IPS-18c (cell line): ENCODE measurements around the gene GALNT10.

Source experiments
- H3K4me3 ChIP-seq: 2 replicates; pipeline ENCODE4 v1.7.0; 2013; ENCODE audit warnings: low read depth, mild to moderate bottlenecking, low read length, moderate library complexity; ENCODE audit not compliant: insufficient read depth
- H3K9me3 ChIP-seq: one replicate; pipeline ENCODE4 v1.6.1; 2013; ENCODE audit warnings: mild to moderate bottlenecking, low read length, moderate library complexity; ENCODE audit not compliant: control insufficient read depth, insufficient read depth

GALNT10 gene

GRCh38 chr5:154197801-154198491 lies 7.4 kb downstream of the GALNT10 start:
- Histone ChIP-seq H3K9me3 (no peaks in the 10 kb centered on the region), H3K4me3 (no peak overlapping the region)

DNA sequence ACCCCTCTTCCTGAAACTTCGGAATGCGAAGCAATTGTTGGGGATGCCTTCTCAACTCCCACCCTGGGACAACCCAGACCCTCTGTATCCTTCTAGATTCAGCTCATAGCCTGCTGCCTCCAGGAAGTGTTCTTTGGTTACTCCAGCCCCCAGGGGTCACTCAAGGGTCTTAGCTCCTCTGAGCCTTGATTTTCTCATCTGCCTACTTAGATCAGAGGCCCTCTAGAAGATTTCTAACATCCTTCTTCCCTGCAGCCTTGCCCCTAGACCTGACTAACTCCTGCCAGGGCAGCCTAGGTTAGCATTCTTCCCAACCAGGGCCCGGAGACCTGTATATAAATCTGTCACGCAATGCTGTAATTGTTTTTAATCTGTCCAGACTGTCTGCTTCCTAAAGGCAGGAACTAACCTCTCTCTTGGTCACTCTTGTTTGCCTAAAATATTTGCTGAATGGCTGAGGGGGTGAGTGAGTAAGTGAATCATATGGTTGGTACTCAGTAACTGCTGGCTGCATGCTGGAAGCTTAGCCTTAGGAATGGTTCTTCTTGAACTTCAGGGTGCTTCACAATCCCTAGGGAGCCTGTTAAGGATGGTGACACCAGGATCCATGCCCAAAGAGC lies 8.2 kb downstream of the GALNT10 start:
- Histone ChIP-seq H3K9me3 (no peaks in the 10 kb centered on the region), H3K4me3 (no peak overlapping the region)

DNA sequence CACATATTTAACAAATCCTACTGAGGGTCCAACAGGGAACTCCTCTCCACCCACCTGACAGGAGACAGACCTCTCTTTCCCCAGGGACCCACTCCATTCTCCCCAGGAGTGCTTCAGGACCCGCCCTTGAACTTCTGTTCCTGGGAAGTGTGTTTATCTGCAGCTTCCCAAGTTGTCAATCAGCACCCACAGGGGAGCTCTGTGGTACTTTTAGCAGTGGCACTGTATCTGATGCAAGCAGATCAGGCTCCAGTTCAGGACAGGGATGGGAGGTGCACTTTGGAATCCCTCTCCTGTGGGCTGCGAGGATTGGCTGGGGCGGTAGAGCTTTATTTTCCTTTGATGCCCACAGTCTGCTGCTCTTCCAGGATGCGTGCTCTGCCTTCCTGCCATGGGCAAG lies 8.7 kb downstream of the GALNT10 start:
- Histone ChIP-seq H3K4me3 (no peak overlapping the region), H3K9me3 (no peaks in the 10 kb centered on the region)

GRCh38 chr5:154199671-154200220 lies 9.2 kb downstream of the GALNT10 start:
- Histone ChIP-seq H3K4me3 (no peak overlapping the region), H3K9me3 (no peaks in the 10 kb centered on the region)

DNA sequence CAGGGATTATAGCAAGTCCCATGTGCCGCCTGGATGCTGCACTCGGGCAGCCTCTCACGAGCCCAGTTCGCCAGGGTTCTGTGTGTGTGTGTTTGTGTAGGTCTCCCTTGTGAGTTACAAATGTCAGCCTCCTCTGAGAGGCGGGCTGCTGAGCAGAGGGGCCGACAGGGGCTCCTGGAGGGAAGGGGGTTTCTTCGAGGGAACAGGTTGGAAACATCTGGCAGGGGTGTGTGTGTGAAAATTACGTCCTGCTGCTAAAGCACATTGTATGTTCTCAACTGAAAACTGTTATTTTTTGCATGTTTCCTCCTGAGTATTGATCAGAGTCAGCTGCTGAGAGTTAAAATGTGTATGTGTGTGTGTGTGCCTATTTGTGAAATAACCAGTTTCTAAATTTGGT lies 9.7 kb downstream of the GALNT10 start:
- no peaks in the 10 kb centered on the region for H3K9me3 ChIP-seq
- no peak overlapping the region for H3K4me3 ChIP-seq

GRCh38 chr5:154201108-154201769 lies 10.7 kb downstream of the GALNT10 start:
- Histone ChIP-seq H3K9me3 (no peaks in the 10 kb centered on the region), H3K4me3 (no peak overlapping the region)

DNA sequence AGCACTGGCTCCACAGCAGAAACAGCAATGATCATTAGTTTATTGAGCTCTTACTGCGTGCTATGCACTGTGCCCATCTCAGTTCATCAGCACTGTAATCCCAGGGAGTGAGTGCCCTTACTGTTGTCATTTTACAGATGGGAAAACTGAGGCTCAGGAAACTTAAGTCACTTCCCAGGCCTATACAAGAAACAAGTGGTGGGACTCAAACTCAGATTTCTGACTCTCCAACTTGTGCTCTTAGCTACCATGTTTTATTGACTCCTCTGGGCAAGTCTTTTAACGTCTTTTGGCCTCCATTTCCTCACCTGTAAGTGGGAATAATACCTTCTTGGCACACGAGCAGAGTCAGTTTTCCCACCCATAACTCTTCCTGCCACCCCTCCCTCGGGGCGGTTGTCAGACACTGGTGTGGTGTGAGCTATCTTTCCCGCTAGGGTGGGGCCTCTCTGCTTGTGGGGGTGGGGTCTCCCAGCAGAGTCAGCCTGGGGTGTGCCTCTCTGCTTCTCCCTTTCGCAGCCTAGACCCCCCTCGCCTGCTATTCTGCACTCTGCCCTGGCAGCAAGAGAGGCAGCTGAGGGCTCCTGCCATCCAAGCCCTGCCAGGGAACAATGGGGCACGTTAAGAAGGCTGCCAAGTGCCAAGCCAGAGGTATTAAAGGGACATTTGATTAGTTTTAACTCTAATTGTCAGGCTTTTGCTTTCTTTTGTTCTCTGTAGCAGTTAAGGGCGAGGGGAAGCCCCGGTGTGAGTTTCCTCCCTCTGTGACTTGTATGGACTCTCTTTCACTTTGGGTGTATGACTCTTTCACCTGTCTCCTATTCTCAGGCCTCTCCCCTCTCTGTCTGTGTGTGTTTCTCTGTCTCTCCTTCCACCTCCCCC lies 12.1 kb downstream of the GALNT10 start:
- no peaks in the 10 kb centered on the region for H3K9me3 ChIP-seq
- H3K4me3 ChIP-seq = no peak overlapping the region

GRCh38 chr5:154203798-154204578 lies 13.5 kb downstream of the GALNT10 start:
- H3K9me3 ChIP-seq = no peaks in the 10 kb centered on the region
- H3K4me3 ChIP-seq = no peak overlapping the region

- Histone ChIP-seq H3K4me3 (no peak overlapping the region), H3K9me3 (no peaks in the 10 kb centered on the region)
These were observed 15.0 kb downstream of the GALNT10 start for GRCh38 chr5:154205441-154206117.

DNA sequence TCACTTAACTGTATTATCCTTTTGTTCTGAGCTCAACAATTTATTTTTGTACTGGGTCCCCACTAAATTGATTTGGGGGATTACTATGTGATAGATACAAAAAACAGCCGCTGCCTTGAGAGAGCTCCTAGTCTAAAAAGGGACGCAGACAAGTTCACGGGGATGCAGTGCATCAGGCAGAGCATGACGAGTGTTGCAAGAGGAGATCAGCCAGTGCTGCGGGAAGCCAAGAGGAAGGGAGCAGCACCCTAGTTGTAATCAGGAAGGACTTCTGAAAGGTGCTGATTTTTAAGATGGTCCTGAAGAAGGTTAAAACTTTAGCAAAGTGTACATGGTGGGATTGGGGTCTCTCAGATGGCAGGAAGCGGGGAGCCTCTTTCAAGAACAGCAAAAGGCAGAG lies 15.8 kb downstream of the GALNT10 start:
- no peaks in the 10 kb centered on the region for H3K9me3 ChIP-seq

GRCh38 chr5:154207204-154207603 lies 16.7 kb downstream of the GALNT10 start:
- no peaks in the 10 kb centered on the region for H3K9me3 ChIP-seq

More for the DNA sequence above, 15.8 kb downstream of the GALNT10 start:
- no peak overlapping the region for H3K4me3 ChIP-seq

GRCh38 chr5:154209591-154210081 lies 19.1 kb downstream of the GALNT10 start:
- H3K9me3 ChIP-seq = no peaks in the 10 kb centered on the region
- no peak overlapping the region for H3K4me3 ChIP-seq

More at GRCh38 chr5:154207204-154207603, 16.7 kb downstream of the GALNT10 start:
- H3K4me3 ChIP-seq = no peak overlapping the region

DNA sequence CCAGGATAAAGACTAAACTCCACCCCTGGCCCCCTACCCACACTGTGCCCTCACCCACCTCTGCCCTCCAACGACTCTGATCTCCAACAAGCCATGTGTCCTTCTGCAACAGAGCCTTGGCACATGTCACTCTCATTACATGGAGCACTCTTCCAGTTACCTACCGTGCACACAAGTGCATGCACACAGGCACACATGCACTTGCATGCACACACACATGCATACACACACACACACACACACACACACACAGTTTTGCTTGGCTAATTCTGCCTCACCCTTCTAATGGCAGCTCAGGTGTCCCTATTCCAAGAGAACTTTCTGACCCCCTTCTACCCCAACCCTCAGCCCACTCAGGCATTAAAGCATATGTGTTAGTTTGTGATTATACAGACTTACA lies 19.6 kb downstream of the GALNT10 start:
- no peaks in the 10 kb centered on the region for H3K9me3 ChIP-seq
- no peak overlapping the region for H3K4me3 ChIP-seq

GRCh38 chr5:154211641-154212390 lies 21.3 kb downstream of the GALNT10 start:
- H3K9me3 ChIP-seq = no peaks in the 10 kb centered on the region
- H3K4me3 ChIP-seq = no peak overlapping the region

DNA sequence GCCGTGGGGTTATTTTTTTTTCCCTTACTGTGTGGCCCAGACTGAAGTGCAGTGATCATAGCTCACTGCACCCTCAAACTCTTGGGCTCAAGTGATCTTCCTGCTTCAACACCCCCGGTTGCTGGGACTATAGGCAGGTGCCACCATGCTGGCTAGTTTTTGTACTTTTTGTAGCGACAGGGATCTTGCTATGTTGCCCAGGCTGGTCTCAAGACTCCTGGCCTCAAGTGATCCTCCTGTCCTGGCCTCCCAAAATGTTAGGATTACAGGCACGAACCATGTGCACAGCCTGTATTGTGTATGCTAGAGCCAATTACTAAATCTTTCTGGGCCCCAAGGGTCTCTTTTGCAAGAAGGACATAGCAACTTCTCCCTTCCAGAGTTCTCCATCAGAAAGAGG lies 23.1 kb downstream of the GALNT10 start:
- Histone ChIP-seq H3K9me3 (no peaks in the 10 kb centered on the region), H3K4me3 (no peak overlapping the region)
